ENCODE measurements around the gene SRC.

Gene SRC

DNA sequence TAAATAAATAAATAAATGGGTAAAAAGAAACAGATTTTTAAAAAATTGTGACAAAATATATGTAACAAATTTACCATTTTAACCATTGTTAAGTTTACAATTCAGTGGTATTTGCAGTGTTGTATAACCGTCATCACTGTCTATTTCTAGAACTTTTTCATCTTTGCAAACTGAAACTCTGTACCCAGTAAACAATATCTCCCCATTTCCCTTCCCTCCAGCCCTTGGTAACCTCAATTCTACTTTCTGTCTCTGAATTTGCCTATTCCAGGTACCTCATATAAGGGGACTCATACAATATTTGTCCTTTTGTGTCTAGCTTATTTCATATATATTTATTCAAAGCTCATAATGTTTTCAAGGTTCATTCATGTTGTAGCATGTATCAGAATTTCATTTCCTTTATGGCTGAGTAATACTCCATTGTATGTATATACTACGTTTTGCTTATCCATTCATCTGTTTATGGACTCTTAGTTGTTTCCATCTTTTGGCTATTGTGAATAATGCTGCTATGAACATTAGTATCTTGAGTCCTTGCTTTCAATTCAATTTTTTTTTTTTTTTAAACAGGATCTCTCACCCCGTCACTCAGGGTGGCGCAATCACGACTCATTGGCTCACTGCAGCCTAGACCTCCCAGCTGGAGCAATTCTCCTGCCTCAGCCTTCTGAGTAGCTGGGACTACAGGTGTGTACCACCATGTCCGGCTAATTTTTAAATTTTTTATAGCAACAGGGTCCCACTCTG lies 47.6 kb upstream of the SRC start:
- no peak overlapping the region for H3K4me2 ChIP-seq (ENCODE audit: low read length)
- H4K20me1 ChIP-seq (ENCODE audit: insufficient read depth, low read length) = no peaks in the 10 kb centered on the region
- H3K9ac ChIP-seq (ENCODE audit: low read length) = no peak overlapping the region
- H3K27me3 ChIP-seq (ENCODE audit: insufficient read depth, low read length) = no peaks in the 10 kb centered on the region
- no peak overlapping the region for H3K4me3 ChIP-seq (ENCODE audit: low read depth, low read length, poor library complexity, severe bottlenecking)
- H3K79me2 ChIP-seq (ENCODE audit: insufficient read depth, low read length) = peaks cover 22% of the 10 kb centered on the region
- H3K4me1 ChIP-seq (ENCODE audit: insufficient read depth, low read length, severe bottlenecking) = peaks cover 5% of the 10 kb centered on the region
- no peak overlapping the region for H2AFZ ChIP-seq (ENCODE audit: low read length)
- no peaks in the 10 kb centered on the region for H3K9me3 ChIP-seq (ENCODE audit: low read length)
- H3K36me3 ChIP-seq (ENCODE audit: insufficient read depth, low read length) = peaks cover 31% of the 10 kb centered on the region
- H3F3A ChIP-seq (ENCODE audit: insufficient read depth, low read length) = no peaks in the 10 kb centered on the region
- no peaks in the 10 kb centered on the region for H3K9me2 ChIP-seq (ENCODE audit: low read depth, low read length)
- no peak for TF ChIP-seq EZH2 (IDR thresholded peaks at IDR 0.05; ENCODE audit: borderline replicate concordance, low read length)
- TF ChIP-seq, protein P1, sequence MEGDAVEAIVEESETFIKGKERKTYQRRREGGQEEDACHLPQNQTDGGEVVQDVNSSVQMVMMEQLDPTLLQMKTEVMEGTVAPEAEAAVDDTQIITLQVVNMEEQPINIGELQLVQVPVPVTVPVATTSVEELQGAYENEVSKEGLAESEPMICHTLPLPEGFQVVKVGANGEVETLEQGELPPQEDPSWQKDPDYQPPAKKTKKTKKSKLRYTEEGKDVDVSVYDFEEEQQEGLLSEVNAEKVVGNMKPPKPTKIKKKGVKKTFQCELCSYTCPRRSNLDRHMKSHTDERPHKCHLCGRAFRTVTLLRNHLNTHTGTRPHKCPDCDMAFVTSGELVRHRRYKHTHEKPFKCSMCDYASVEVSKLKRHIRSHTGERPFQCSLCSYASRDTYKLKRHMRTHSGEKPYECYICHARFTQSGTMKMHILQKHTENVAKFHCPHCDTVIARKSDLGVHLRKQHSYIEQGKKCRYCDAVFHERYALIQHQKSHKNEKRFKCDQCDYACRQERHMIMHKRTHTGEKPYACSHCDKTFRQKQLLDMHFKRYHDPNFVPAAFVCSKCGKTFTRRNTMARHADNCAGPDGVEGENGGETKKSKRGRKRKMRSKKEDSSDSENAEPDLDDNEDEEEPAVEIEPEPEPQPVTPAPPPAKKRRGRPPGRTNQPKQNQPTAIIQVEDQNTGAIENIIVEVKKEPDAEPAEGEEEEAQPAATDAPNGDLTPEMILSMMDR (IDR thresholded peaks at IDR 0.05; ENCODE audit: low read length) = no peak
- no peak overlapping the region for H3K27ac ChIP-seq (ENCODE audit: low read depth, low read length, poor library complexity, severe bottlenecking)

DNA sequence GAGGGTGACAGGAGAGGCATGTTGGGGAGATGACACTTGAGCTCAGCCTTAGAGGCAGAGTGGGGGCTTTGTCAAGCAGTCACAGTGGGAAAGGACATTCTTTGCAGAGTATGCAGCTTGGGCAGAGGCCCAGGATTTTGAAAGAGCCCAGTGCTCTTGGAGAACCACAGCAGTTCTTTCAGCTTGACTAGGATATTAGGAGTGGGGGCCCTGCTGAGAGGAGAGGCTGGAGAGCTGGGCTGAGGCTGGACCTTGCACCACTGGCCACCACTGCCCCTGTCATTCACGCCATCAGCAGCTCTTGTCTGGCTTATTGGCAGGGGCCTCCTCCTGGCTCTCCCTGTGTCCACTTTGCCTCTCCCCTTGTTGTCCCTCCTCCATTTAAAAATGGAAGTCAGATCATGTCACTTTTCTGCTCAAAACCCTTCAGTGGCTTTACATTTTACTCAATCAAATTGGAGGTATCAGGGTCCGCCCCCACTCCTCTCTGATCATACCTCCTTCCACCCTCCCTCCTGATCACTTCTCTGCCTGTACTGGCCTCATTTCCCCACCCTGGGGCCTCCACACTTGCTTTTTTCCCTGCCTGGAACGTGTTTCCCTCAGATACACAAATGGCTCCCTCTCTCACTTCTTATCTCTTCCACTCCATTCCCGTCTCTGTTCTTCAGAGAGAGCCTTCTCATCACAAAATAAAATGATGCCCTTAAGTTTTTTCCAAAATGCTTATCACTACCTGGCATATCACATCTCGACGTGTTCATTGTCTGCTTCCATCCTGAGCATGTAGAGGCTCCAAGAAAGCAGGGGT lies 46.0 kb upstream of the SRC start:
- Histone ChIP-seq H3F3A (ENCODE audit: insufficient read depth, low read length) (no peaks in the 10 kb centered on the region), H2AFZ (ENCODE audit: low read length) (no peak overlapping the region), H3K9me2 (ENCODE audit: low read depth, low read length) (no peaks in the 10 kb centered on the region), H3K4me2 (ENCODE audit: low read length) (no peak overlapping the region), H3K4me3 (ENCODE audit: low read depth, low read length, poor library complexity, severe bottlenecking) (no peak overlapping the region), H3K79me2 (ENCODE audit: insufficient read depth, low read length) (peaks cover 12% of the 10 kb centered on the region), H4K20me1 (ENCODE audit: insufficient read depth, low read length) (no peaks in the 10 kb centered on the region), H3K9me3 (ENCODE audit: low read length) (no peaks in the 10 kb centered on the region), H3K36me3 (ENCODE audit: insufficient read depth, low read length) (peaks cover 27% of the 10 kb centered on the region), H3K27ac (ENCODE audit: low read depth, low read length, poor library complexity, severe bottlenecking) (no peak overlapping the region), H3K4me1 (ENCODE audit: insufficient read depth, low read length, severe bottlenecking) (no peaks in the 10 kb centered on the region), H3K27me3 (ENCODE audit: insufficient read depth, low read length) (no peaks in the 10 kb centered on the region), H3K9ac (ENCODE audit: low read length) (no peak overlapping the region)
- TF ChIP-seq, protein P1 (IDR thresholded peaks at IDR 0.05; ENCODE audit: low read length) = no peak
- no peak for TF ChIP-seq EZH2 (IDR thresholded peaks at IDR 0.05; ENCODE audit: borderline replicate concordance, low read length)

DNA sequence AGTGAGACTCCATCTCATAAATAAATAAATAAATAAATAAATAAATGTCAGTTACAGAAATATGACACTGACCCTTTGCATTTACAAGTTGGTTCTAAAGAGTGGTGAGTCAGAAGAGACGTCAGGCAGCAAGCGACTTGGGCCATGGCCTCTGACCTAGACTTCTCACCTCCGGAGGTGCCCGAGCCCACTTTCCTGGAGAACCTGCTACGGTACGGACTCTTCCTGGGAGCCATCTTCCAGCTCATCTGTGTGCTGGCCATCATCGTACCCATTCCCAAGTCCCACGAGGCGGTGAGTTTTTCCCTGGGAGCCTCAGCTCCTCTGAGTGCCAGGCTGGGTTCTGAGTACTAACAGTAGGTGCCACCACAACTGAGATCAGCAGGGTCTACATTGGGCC lies 44.8 kb upstream of the SRC start:
- no peaks in the 10 kb centered on the region for H3K27me3 ChIP-seq (ENCODE audit: insufficient read depth, low read length)
- H3K4me2 ChIP-seq (ENCODE audit: low read length) = no peak overlapping the region
- no peak overlapping the region for H3K9ac ChIP-seq (ENCODE audit: low read length)
- TF ChIP-seq, protein P1 (IDR thresholded peaks at IDR 0.05; ENCODE audit: low read length) = no peak
- no peak for TF ChIP-seq EZH2 (IDR thresholded peaks at IDR 0.05; ENCODE audit: borderline replicate concordance, low read length)
- H3K79me2 ChIP-seq (ENCODE audit: insufficient read depth, low read length) = peaks cover 8% of the 10 kb centered on the region
- H3K4me1 ChIP-seq (ENCODE audit: insufficient read depth, low read length, severe bottlenecking) = no peaks in the 10 kb centered on the region
- H3K9me2 ChIP-seq (ENCODE audit: low read depth, low read length) = no peaks in the 10 kb centered on the region
- H3K4me3 ChIP-seq (ENCODE audit: low read depth, low read length, poor library complexity, severe bottlenecking) = no peak overlapping the region
- no peaks in the 10 kb centered on the region for H3F3A ChIP-seq (ENCODE audit: insufficient read depth, low read length)
- peaks cover 27% of the 10 kb centered on the region for H3K36me3 ChIP-seq (ENCODE audit: insufficient read depth, low read length)
- H3K27ac ChIP-seq (ENCODE audit: low read depth, low read length, poor library complexity, severe bottlenecking) = no peak overlapping the region
- no peaks in the 10 kb centered on the region for H3K9me3 ChIP-seq (ENCODE audit: low read length)
- H2AFZ ChIP-seq (ENCODE audit: low read length) = no peak overlapping the region
- H4K20me1 ChIP-seq (ENCODE audit: insufficient read depth, low read length) = no peaks in the 10 kb centered on the region

Measured in OCI-LY1 (cell line).